Hematopoietic multipotent progenitor cell treated with erythropoietin and hydrocortisone succinate and interleukin-3 and kit ligand, for 8 days (in vitro differentiated cells): ENCODE results near the gene CCDC112.
"Not testable (repeated sequence)": the region's sequence is repeated elsewhere in the genome, so short reads cannot be mapped to it uniquely, and the experiment has no call there.

Experiments used
- DNase-seq: peaks from one replicate; pipeline ENCODE4 v3.0.0-alpha.2; 2015

CCDC112 gene

GRCh38 chr5:115296124-115297022 is at the start of gene CCDC112:
Gene CCDC112 (minus strand): TSS chr5:115296654. CDS start chr5:115296543, 111 bp downstream.
- DNase-seq, result peak; percentile 85

GRCh38 chr5:115345344-115345743 is 48.9 kb upstream of the CCDC112 start:
- no peak for DNase-seq

GRCh38 chr5:115343855-115344254 is 47.4 kb upstream of the CCDC112 start:
- DNase-seq, result no peak

- no peak for DNase-seq
Measured at GRCh38 chr5:115342590-115343377, 46.3 kb upstream of the CCDC112 start.

- DNase-seq, result no peak
Measured at GRCh38 chr5:115341745-115342144, 45.3 kb upstream of the CCDC112 start.

GRCh38 chr5:115338851-115339250 is 42.4 kb upstream of the CCDC112 start:
- no peak for DNase-seq

- DNase-seq, result no peak
Measured at GRCh38 chr5:115337882-115338281, 41.4 kb upstream of the CCDC112 start.

- no peak for DNase-seq
Measured at GRCh38 chr5:115336964-115337363, 40.5 kb upstream of the CCDC112 start.

- DNase-seq, result no peak
Measured at GRCh38 chr5:115336201-115336720, 39.8 kb upstream of the CCDC112 start.

- no peak for DNase-seq
Measured at GRCh38 chr5:115335301-115335700, 38.8 kb upstream of the CCDC112 start.

GRCh38 chr5:115333164-115333563 is 36.7 kb upstream of the CCDC112 start:
- DNase-seq, result no peak

GRCh38 chr5:115330830-115331229 is 34.4 kb upstream of the CCDC112 start:
- no peak for DNase-seq

GRCh38 chr5:115329475-115329874 is 33.0 kb upstream of the CCDC112 start:
- DNase-seq, result no peak

- not testable (repeated sequence) for DNase-seq
Measured at GRCh38 chr5:115328617-115329274, 32.3 kb upstream of the CCDC112 start.

- no peak for DNase-seq
Measured at GRCh38 chr5:115325296-115325959, 29.0 kb upstream of the CCDC112 start.

- no peak for DNase-seq
Measured at GRCh38 chr5:115324021-115324420, 27.6 kb upstream of the CCDC112 start.

- DNase-seq, result no peak
Measured at GRCh38 chr5:115322729-115323128, 26.3 kb upstream of the CCDC112 start.

GRCh38 chr5:115321309-115321708 is 24.9 kb upstream of the CCDC112 start:
- DNase-seq, result no peak

GRCh38 chr5:115320515-115320914 is 24.1 kb upstream of the CCDC112 start:
- DNase-seq, result no peak

- no peak for DNase-seq
Measured at GRCh38 chr5:115320006-115320405, 23.6 kb upstream of the CCDC112 start.

GRCh38 chr5:115319007-115319406 is 22.6 kb upstream of the CCDC112 start:
- DNase-seq, result no peak

GRCh38 chr5:115317736-115318135 is 21.3 kb upstream of the CCDC112 start:
- DNase-seq, result no peak

GRCh38 chr5:115317320-115317719 is 20.9 kb upstream of the CCDC112 start:
- DNase-seq, result no peak
